GM12878 (cell line): Measurements from ENCODE around the gene NID1. TPM values are rescaled to one million over a fixed set of nuclear protein-coding genes. Genes with fewer than 3 reads are reported as not detected.

ENCODE experiments used
- ATAC-seq: fragments of 200-7000 bp; cut with Tn5 transposase; 3 replicates; pipeline ENCODE4 v1.9.1; 2020; ENCODE audit warnings: mild to moderate bottlenecking, moderate library complexity
- BruUV-seq: library from RNA; stranded (reverse); fragments of 400-500 nt; replicated peaks from 2 replicates; lab custom pipeline; 2021; lab: Mats Ljungman, UMichigan
- CTCF ChIA-PET: fragments of 300-600 bp; sonication (Branson Sonifier 250); formaldehyde crosslinking; extraction: SDS; loops from one replicate; lab custom pipeline; 2021; ENCODE audit warnings: inconsistent platforms; lab: Yijun Ruan, JAX
- POLR2A ChIA-PET: fragments of 350-600 bp; formaldehyde crosslinking; extraction: SDS; loops from one replicate; lab custom pipeline; 2021; ENCODE audit warnings: inconsistent platforms; lab: Charles Lee
- RAD21 ChIA-PET: fragments of 300-600 bp; sonication (Branson Sonifier 250); formaldehyde crosslinking; loops from one replicate; lab custom pipeline; 2023; ENCODE audit warnings: antibody characterized with exemption; ENCODE audit not compliant: unreplicated experiment; lab: Charles Lee
- SMC1A ChIA-PET: fragments of 300-600 bp; sonication (Branson Sonifier 250); formaldehyde crosslinking; loops from one replicate; lab custom pipeline; 2023; ENCODE audit not compliant: unreplicated experiment, uncharacterized antibody; lab: Charles Lee
- DNase-seq: peaks from one replicate; pipeline ENCODE4 v3.0.0-alpha.2; 2011; ENCODE audit warnings: low read depth, low spot score
- FAIRE-seq: peaks from 3 replicates; lab custom pipeline; 2011; peaks lifted over from hg19 to GRCh38; lab: Jason Lieb, UNC
- H2AFZ ChIP-seq: 2 replicates; pipeline ENCODE4 v1.6.0; 2011; ENCODE audit warnings: low read depth, low read length, control low read depth; ENCODE audit not compliant: control insufficient read depth
- H3K27ac ChIP-seq: 2 replicates; pipeline ENCODE4 v1.5.1; 2011; ENCODE audit warnings: control low read depth; ENCODE audit not compliant: control insufficient read depth, insufficient read depth
- H3K27me3 ChIP-seq, 2 experiments: replicated peaks in 1 of 2; 2 replicates each; pipeline versions ENCODE4 v1.6.0 to v1.6.1; 2011; ENCODE audit warnings: low read length in 1 of 2; ENCODE audit not compliant: control insufficient read depth in 2 of 2, insufficient read depth in 2 of 2
- H3K36me3 ChIP-seq, 2 experiments: 2 replicates each; pipeline ENCODE4 v1.5.1; 2011; ENCODE audit warnings: low read length in 1 of 2; ENCODE audit not compliant: control insufficient read depth in 2 of 2, insufficient read depth in 2 of 2
- H3K4me1 ChIP-seq: 2 replicates; pipeline ENCODE4 v1.6.1; 2011; ENCODE audit warnings: mild to moderate bottlenecking, low read length, moderate library complexity, mixed read lengths; ENCODE audit not compliant: control insufficient read depth, insufficient read depth
- H3K4me2 ChIP-seq: 2 replicates; pipeline ENCODE4 v1.6.0; 2011; ENCODE audit warnings: control low read depth; ENCODE audit not compliant: control insufficient read depth, insufficient read depth
- H3K4me3 ChIP-seq: fragments of 200-600 bp; sonication (generic); 2 replicates; pipeline ENCODE4 v1.5.1; 2016
- H3K79me2 ChIP-seq: 2 replicates; pipeline ENCODE4 v1.6.0; 2011; ENCODE audit warnings: low read length; ENCODE audit not compliant: control insufficient read depth, insufficient read depth
- H3K9ac ChIP-seq: 2 replicates; pipeline ENCODE4 v1.8.0; 2011; ENCODE audit warnings: low read length, control low read depth, mixed read lengths; ENCODE audit not compliant: control insufficient read depth, insufficient read depth
- H3K9me3 ChIP-seq: replicated peaks from 3 replicates; pipeline ENCODE4 v1.5.1; 2011; ENCODE audit warnings: mild to moderate bottlenecking, low read length; ENCODE audit not compliant: control insufficient read depth, insufficient read depth
- H4K20me1 ChIP-seq: 2 replicates; pipeline ENCODE4 v1.6.0; 2011; ENCODE audit not compliant: control insufficient read depth, insufficient read depth
- DPF2 ChIP-seq: fragments of 450-650 bp; IDR thresholded peaks from 2 replicates; pipeline ENCODE4 v1.6.1; 2017; ENCODE audit warnings: mild to moderate bottlenecking
- RFX5 ChIP-seq: IDR thresholded peaks from 2 replicates; pipeline ENCODE4 v1.6.1; 2011; ENCODE audit warnings: low read depth, low read length, improper control_type of control experiment
- ZNF384 ChIP-seq: IDR thresholded peaks from 2 replicates; pipeline ENCODE4 v1.6.1; 2012; ENCODE audit warnings: low read depth, mild to moderate bottlenecking, low read length, improper control_type of control experiment, borderline replicate concordance
- WGBS: methylation state at CpG from one replicate; pipeline ENCODE4 v1.1.6; 2016; ENCODE audit warnings: low lambda C conversion rate; ENCODE audit not compliant: insufficient replicate concordance, insufficient coverage; ENCODE audit errors: missing lambda C conversion rate; 5-methylcytosine and 5-hydroxymethylcytosine counted together
- in situ Hi-C: fragments of 300-500 bp; cut with MboI; formaldehyde crosslinking; loops from 9 replicates; pipeline ENCODE4 v1.14.3; 2018; ENCODE audit warnings: mixed read lengths
- intact Hi-C: fragments of 100-400 bp; cut with micrococcal nuclease; formaldehyde crosslinking; loops from one replicate; pipeline ENCODE4 v1.14.2; 2022; ENCODE audit not compliant: unreplicated experiment
- polyA plus RNA-seq, 11 experiments: library from polyadenylated mRNA; depleted of rRNA in 4 of 11; unstranded in 6 of 11; stranded (reverse) in 5 of 11; fragments of >200 nt; fragmentation: Nextera tagmentation in 4 of 11; fragmentation: Illumina TruSeq in 1 of 11; extraction: Ambion mirVana in 4 of 11; extraction: Trizol in 1 of 11; gene quantifications; 1 replicate in 1 of 11; 2 replicates in 10 of 11; pipeline versions ENCODE4 v1.2.1 to v1.2.3, GENCODE V29; 2011 to 2016; ENCODE audit warnings: inconsistent platforms in 2 of 11, missing spikeins in 2 of 11, low read depth in 1 of 11
- total RNA-seq, 4 experiments: library from RNA; depleted of rRNA in 3 of 4; stranded (reverse); fragments of >200 nt in 3 of 4; fragmentation: Illumina TruSeq in 1 of 4; extraction: Trizol in 1 of 4; gene quantifications; 2 replicates each; pipeline versions ENCODE4 v1.2.1 to v1.2.3, GENCODE V29; 2013 to 2021
- TF ChIP-seq, protein P1 (sequence below): IDR thresholded peaks from 2 replicates; pipeline ENCODE4 v1.6.1; 2012; ENCODE audit warnings: low read length, inconsistent platforms
- TF ChIP-seq, protein P2 (sequence below): fragments of 450-650 bp; IDR thresholded peaks from 2 replicates; pipeline ENCODE4 v1.6.1; 2017; ENCODE audit warnings: mild to moderate bottlenecking
- TF ChIP-seq, protein P3 (sequence below): fragments of 450-650 bp; IDR thresholded peaks from 2 replicates; pipeline ENCODE4 v1.6.1; 2016; ENCODE audit warnings: mild to moderate bottlenecking
- TF ChIP-seq, protein P4 (sequence below): fragments of 450-650 bp; IDR thresholded peaks from 2 replicates; pipeline ENCODE4 v1.6.1; 2018; ENCODE audit warnings: mild to moderate bottlenecking, low read depth, moderate library complexity; ENCODE audit not compliant: partially characterized antibody

Gene NID1
- total and polyA plus RNA-seq, 10 of the 15 experiments (the other 5 are each of a cell fraction or from before 2014, with no cell fraction given) = 4.2 to 25.7 (median 11.3) TPM

DNA sequence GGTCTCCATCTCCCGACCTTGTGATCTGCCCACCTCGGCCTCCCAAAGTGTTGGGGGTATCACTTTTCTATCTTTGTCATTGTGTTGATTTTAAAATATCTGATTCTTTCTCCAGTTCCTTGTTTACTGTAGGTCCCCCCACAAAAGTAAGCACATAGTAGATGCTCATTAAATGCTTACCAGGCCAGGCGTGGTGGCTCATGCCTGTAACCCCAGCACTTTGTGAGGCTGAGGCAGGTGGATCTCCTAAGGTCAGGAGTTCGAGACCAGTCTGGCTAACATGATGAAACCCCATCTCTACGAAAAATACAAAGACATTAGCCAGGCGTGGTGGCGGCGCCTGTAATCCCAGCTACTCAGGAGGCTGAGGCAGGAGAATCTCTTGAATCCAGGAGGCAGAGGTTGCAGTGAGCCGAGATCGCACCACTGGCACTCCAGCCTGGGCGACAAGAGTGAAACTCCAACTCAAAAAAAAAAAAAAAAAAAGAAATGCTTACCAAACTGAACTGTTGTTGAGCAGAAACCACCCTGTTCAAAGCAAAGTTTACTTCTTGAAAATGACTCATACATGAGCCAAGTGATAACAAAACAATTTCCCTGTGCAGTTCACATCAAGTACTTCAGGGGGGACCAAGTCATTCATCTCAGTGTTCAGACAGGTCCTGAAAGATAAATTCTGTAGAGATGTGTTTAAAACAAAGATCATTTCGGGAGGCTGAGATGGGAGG lies 24.3 kb upstream of the NID1 start (continued):
- TF ChIP-seq, protein P1, sequence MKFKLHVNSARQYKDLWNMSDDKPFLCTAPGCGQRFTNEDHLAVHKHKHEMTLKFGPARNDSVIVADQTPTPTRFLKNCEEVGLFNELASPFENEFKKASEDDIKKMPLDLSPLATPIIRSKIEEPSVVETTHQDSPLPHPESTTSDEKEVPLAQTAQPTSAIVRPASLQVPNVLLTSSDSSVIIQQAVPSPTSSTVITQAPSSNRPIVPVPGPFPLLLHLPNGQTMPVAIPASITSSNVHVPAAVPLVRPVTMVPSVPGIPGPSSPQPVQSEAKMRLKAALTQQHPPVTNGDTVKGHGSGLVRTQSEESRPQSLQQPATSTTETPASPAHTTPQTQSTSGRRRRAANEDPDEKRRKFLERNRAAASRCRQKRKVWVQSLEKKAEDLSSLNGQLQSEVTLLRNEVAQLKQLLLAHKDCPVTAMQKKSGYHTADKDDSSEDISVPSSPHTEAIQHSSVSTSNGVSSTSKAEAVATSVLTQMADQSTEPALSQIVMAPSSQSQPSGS = no peak
- TF ChIP-seq RFX5 = no peak

DNA sequence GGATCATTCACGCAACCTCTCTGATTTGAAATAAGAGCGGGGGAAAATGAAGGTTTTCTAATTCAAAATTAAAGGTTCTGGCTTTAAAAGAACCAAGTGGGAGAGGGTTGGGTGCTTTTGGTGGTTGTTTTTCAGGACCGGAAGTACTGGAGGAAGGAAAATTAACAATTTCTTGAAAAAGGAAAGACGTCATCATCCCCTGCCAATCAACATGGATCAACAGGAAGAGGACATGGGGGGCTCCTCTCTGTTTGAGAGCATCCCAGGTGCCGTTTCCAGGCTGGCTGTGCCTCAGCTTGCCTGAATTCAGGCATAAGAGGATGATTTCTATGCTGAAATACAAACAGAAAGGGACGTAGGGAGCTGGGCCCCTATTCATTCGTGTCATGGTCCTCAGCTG lies 21.6 kb upstream of the NID1 start:
- no peak for TF ChIP-seq ZNF384
- TF ChIP-seq, protein P2, sequence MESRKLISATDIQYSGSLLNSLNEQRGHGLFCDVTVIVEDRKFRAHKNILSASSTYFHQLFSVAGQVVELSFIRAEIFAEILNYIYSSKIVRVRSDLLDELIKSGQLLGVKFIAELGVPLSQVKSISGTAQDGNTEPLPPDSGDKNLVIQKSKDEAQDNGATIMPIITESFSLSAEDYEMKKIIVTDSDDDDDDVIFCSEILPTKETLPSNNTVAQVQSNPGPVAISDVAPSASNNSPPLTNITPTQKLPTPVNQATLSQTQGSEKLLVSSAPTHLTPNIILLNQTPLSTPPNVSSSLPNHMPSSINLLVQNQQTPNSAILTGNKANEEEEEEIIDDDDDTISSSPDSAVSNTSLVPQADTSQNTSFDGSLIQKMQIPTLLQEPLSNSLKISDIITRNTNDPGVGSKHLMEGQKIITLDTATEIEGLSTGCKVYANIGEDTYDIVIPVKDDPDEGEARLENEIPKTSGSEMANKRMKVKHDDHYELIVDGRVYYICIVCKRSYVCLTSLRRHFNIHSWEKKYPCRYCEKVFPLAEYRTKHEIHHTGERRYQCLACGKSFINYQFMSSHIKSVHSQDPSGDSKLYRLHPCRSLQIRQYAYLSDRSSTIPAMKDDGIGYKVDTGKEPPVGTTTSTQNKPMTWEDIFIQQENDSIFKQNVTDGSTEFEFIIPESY = no peak
- TF ChIP-seq DPF2 = no peak
- TF ChIP-seq, protein P3, sequence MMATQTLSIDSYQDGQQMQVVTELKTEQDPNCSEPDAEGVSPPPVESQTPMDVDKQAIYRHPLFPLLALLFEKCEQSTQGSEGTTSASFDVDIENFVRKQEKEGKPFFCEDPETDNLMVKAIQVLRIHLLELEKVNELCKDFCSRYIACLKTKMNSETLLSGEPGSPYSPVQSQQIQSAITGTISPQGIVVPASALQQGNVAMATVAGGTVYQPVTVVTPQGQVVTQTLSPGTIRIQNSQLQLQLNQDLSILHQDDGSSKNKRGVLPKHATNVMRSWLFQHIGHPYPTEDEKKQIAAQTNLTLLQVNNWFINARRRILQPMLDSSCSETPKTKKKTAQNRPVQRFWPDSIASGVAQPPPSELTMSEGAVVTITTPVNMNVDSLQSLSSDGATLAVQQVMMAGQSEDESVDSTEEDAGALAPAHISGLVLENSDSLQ = 0 out of 2 replicates have a peak, but pooled peaks have one; percentile 34
- TF ChIP-seq, protein P4, sequence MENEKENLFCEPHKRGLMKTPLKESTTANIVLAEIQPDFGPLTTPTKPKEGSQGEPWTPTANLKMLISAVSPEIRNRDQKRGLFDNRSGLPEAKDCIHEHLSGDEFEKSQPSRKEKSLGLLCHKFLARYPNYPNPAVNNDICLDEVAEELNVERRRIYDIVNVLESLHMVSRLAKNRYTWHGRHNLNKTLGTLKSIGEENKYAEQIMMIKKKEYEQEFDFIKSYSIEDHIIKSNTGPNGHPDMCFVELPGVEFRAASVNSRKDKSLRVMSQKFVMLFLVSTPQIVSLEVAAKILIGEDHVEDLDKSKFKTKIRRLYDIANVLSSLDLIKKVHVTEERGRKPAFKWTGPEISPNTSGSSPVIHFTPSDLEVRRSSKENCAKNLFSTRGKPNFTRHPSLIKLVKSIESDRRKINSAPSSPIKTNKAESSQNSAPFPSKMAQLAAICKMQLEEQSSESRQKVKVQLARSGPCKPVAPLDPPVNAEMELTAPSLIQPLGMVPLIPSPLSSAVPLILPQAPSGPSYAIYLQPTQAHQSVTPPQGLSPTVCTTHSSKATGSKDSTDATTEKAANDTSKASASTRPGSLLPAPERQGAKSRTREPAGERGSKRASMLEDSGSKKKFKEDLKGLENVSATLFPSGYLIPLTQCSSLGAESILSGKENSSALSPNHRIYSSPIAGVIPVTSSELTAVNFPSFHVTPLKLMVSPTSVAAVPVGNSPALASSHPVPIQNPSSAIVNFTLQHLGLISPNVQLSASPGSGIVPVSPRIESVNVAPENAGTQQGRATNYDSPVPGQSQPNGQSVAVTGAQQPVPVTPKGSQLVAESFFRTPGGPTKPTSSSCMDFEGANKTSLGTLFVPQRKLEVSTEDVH = no peak
- no peak overlapping the region for H3K4me2 ChIP-seq
- ATAC-seq (no peak), DNase-seq (no peak), FAIRE-seq (no peak)
- peak overlapping the region; percentile 33; the same call in 1 of the 2 replicates for H2AFZ ChIP-seq
- ChIA-PET POLR2A (no interaction called here), RAD21 (interaction anchor here (0.7 to 1.0 kb wide), 2 partner anchors 22 to 49 kb away, joined by 3 read pairs; no protein-coding TSS in a partner anchor), SMC1A (interaction anchor here (0.6 kb wide), 1 partner anchor 802 kb away, joined by 3 read pairs; no protein-coding TSS in a partner anchor), CTCF (no interaction called here)
- H3K9ac ChIP-seq = no peak overlapping the region
- H3K36me3 ChIP-seq = no peaks in the 10 kb centered on the region
- no peaks in the 10 kb centered on the region; the same call in 2 of the 3 replicates for H3K9me3 ChIP-seq
- no peaks in the 10 kb centered on the region for H4K20me1 ChIP-seq
- 49% methylated on average over 7 of the region's 7 CpGs for WGBS
- in situ Hi-C loops (no loop called here), intact Hi-C loops (no loop called here)
- H3K27ac ChIP-seq = no peak overlapping the region
- H3K27me3 ChIP-seq = no peaks in the 10 kb centered on the region
- no TSS peak for BruUV-seq
- no peaks in the 10 kb centered on the region for H3K4me1 ChIP-seq
- H3K79me2 ChIP-seq = no peaks in the 10 kb centered on the region
- no peak overlapping the region for H3K4me3 ChIP-seq
